PC-9 (cell line): ENCODE measurements around the gene VAC14. TPM values are rescaled to one million over a fixed set of nuclear protein-coding genes. Genes with fewer than 3 reads are reported as not detected.

Experiments used
- BruUV-seq: library from RNA; stranded (reverse); fragments of 400-500 nt; replicated peaks from 2 replicates; lab custom pipeline; 2021; lab: Mats Ljungman, UMichigan
- CTCF ChIA-PET: fragments of 300-600 bp; sonication (Branson Sonifier 250); formaldehyde crosslinking; loops from one replicate; lab custom pipeline; 2022; ENCODE audit warnings: antibody characterized with exemption; lab: Charles Lee
- POLR2A ChIA-PET: fragments of 300-600 bp; sonication (Branson Sonifier 250); formaldehyde crosslinking; loops from one replicate; lab custom pipeline; 2022; ENCODE audit warnings: antibody characterized with exemption; ENCODE audit not compliant: unreplicated experiment; lab: Charles Lee
- DNase-seq, 2 experiments: peaks; one replicate each; pipeline versions ENCODE4 v3.0.0 to v3.0.0-alpha.2; 2015 to 2022; ENCODE audit warnings: mixed read lengths in 1 of 2
- H2AFZ ChIP-seq: fragments of 200-600 bp; sonication (generic); 2 replicates; pipeline ENCODE4 v1.8.1; 2017; ENCODE audit warnings: antibody characterized with exemption
- H3F3A ChIP-seq: fragments of 200-600 bp; sonication (generic); 2 replicates; pipeline ENCODE4 v1.8.1; 2017; ENCODE audit warnings: antibody characterized with exemption, mild to moderate bottlenecking, low read depth; ENCODE audit not compliant: insufficient read depth
- H3K27ac ChIP-seq: fragments of 200-600 bp; sonication (generic); 2 replicates; pipeline ENCODE4 v1.6.1; 2016; ENCODE audit warnings: mixed run types
- H3K27me3 ChIP-seq: fragments of 200-600 bp; sonication (generic); 2 replicates; pipeline ENCODE4 v1.6.1; 2016; ENCODE audit warnings: low read depth, mixed run types; ENCODE audit not compliant: insufficient read depth
- H3K36me3 ChIP-seq: fragments of 200-600 bp; sonication (generic); 2 replicates; pipeline ENCODE4 v1.6.1; 2016; ENCODE audit warnings: low read depth, mixed run types
- H3K4me1 ChIP-seq: fragments of 200-600 bp; sonication (generic); replicated peaks from 2 replicates; pipeline ENCODE4 v1.6.1; 2016; ENCODE audit warnings: mixed run types; ENCODE audit not compliant: insufficient read depth
- H3K4me2 ChIP-seq: fragments of 200-600 bp; sonication (generic); 2 replicates; pipeline ENCODE4 v1.6.1; 2017; ENCODE audit warnings: mixed run types
- H3K4me3 ChIP-seq: fragments of 200-600 bp; sonication (generic); 2 replicates; pipeline ENCODE4 v1.6.1; 2016; ENCODE audit warnings: mixed run types
- H3K79me2 ChIP-seq: fragments of 200-600 bp; sonication (generic); 2 replicates; pipeline ENCODE4 v1.6.1; 2017; ENCODE audit warnings: low read depth, mixed run types
- H3K9me2 ChIP-seq: fragments of 200-600 bp; sonication (generic); 2 replicates; pipeline ENCODE4 v1.8.1; 2017; ENCODE audit warnings: mild to moderate bottlenecking; ENCODE audit not compliant: insufficient read depth
- H3K9me3 ChIP-seq: fragments of 200-600 bp; sonication (generic); 2 replicates; pipeline ENCODE4 v1.8.1; 2016; ENCODE audit warnings: low read depth; ENCODE audit not compliant: insufficient read depth
- H4K20me1 ChIP-seq: fragments of 200-600 bp; sonication (generic); 2 replicates; pipeline ENCODE4 v1.8.1; 2017; ENCODE audit not compliant: insufficient read depth
- EZH2 ChIP-seq: fragments of 200-600 bp; sonication (generic); IDR thresholded peaks from 2 replicates; pipeline ENCODE4 v1.8.0; 2017; ENCODE audit warnings: antibody characterized with exemption, low read depth
- intact Hi-C: fragments of 100-400 bp; cut with micrococcal nuclease; formaldehyde crosslinking; loops from one replicate; pipeline ENCODE4 v1.10.0; 2022; ENCODE audit not compliant: unreplicated experiment
- total RNA-seq: library from RNA; stranded (reverse); gene quantifications from 2 replicates; pipeline ENCODE4 v1.2.3, GENCODE V29; 2021
- TF ChIP-seq, protein P1 (sequence below): fragments of 200-600 bp; sonication (generic); conservative IDR thresholded peaks from 2 replicates; pipeline ENCODE4 v1.6.1; 2017; ENCODE audit warnings: mixed run types, antibody characterized with exemption, mild to moderate bottlenecking, moderate library complexity

The VAC14 gene
- total RNA-seq, 1 experiment from 2014 or later, result 46.8 TPM

DNA sequence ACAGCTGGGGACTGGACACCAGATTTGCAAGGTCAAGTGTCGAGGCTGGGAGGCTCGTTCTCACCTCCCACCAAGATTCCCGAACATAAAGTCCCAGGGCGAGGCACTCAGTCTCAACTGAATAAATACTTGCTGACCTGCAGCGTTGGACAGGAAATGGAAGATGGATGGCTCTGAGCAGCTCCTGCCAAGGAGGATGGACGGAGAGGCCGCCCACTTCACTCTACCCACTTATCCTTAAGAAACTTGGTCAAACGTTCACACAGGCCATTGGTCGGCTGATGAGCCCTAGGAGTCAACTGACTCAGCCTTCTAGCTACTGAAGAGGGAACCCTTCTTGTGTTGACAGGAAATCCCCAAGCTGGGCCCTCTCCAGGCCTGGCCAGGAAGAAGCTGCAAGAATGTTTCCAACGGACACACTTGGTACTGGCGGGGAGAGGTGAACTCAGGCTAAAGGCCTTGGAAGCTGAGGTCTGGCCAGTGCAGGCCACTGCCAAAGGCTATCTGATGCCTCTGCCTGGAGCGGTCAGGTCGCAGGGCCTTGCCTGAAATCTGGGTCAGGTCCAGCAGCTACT lies 50.0 kb downstream of the VAC14 start:
- Histone ChIP-seq H3K4me3 (no peak overlapping the region), H3K79me2 (no peaks in the 10 kb centered on the region), H3K9me3 (no peaks in the 10 kb centered on the region), H3K4me2 (no peak overlapping the region), H3K27me3 (no peaks in the 10 kb centered on the region), H3K4me1 (peaks cover 43% of the 10 kb centered on the region), H4K20me1 (no peaks in the 10 kb centered on the region), H3F3A (peaks cover 35% of the 10 kb centered on the region), H3K9me2 (no peaks in the 10 kb centered on the region), H2AFZ (no peak overlapping the region), H3K27ac (no peak overlapping the region), H3K36me3 (no peaks in the 10 kb centered on the region)
- no peak for TF ChIP-seq EZH2
- TF ChIP-seq, protein P1, sequence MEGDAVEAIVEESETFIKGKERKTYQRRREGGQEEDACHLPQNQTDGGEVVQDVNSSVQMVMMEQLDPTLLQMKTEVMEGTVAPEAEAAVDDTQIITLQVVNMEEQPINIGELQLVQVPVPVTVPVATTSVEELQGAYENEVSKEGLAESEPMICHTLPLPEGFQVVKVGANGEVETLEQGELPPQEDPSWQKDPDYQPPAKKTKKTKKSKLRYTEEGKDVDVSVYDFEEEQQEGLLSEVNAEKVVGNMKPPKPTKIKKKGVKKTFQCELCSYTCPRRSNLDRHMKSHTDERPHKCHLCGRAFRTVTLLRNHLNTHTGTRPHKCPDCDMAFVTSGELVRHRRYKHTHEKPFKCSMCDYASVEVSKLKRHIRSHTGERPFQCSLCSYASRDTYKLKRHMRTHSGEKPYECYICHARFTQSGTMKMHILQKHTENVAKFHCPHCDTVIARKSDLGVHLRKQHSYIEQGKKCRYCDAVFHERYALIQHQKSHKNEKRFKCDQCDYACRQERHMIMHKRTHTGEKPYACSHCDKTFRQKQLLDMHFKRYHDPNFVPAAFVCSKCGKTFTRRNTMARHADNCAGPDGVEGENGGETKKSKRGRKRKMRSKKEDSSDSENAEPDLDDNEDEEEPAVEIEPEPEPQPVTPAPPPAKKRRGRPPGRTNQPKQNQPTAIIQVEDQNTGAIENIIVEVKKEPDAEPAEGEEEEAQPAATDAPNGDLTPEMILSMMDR, result no peak
- ChIA-PET POLR2A (interaction anchor here (0.5 to 0.6 kb wide), 5 partner anchors 42 to 102 kb away, joined by 4 to 15 read pairs (median 4); no protein-coding TSS in a partner anchor), CTCF (interaction anchor here (0.5 to 1.2 kb wide), 3 partner anchors 10 to 68 kb away, joined by 3 to 5 read pairs (median 4); no protein-coding TSS in a partner anchor)
- DNase-seq, result peak in 1 of 2 experiments; percentile 53
- BruUV-seq, result no TSS peak
- intact Hi-C loops, result no loop called here

DNA sequence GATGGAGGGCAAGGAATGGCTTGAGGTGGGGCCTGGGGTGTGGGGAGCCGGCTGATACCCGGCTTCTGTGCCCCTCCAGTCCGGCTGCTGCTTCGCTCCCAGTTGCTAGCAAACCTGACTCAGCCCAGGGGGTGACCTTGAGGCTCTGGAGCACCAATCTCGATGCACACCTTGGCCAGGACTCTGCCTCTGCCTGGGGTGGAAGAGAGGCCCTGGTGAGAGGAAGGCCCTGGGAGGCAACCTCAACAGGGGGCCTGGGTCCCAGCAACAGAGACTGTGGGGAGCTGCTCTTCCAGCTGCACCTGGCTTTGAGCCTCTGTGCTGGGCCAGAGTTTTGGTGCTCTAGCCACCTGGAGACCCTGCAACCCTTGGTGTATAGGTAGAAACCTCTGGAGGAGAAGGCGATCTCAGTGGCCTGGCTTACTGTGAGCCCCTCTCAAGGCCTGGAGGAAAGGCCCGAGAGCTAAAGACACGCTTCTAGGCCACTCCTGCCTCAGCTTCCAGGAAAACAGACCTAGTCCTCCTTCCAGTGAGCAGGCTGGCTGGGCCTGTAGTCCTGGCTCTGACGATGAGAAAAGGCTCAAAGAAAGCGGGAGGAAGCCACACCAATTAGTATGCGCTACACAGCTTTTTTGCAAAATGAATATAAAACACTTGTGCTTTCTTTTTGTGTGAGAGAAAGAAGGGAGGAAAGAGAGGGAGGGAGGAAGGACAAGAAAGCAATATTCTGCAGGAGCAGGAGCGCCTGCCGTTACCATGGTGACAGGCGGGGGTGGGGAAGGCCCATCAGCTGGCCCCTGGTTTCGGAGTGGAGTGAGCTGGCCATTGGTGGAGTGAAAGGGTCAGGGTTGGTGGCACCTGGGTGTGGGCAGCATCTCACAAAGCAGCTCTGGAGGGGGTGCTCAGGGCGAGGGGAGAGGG lies 51.0 kb downstream of the VAC14 start:
- Histone ChIP-seq H2AFZ (no peak overlapping the region), H3K9me2 (no peaks in the 10 kb centered on the region), H3K79me2 (no peaks in the 10 kb centered on the region), H3K36me3 (no peaks in the 10 kb centered on the region), H3K4me3 (no peak overlapping the region), H3K27me3 (no peaks in the 10 kb centered on the region), H3K4me2 (peak overlapping the region; percentile 72), H3K4me1 (peaks cover 53% of the 10 kb centered on the region), H3F3A (peaks cover 38% of the 10 kb centered on the region), H3K9me3 (no peaks in the 10 kb centered on the region), H3K27ac (peak overlapping the region; percentile 98), H4K20me1 (no peaks in the 10 kb centered on the region)
- no TSS peak for BruUV-seq
- ChIA-PET POLR2A (interaction anchor here (0.6 kb wide), 1 partner anchor 101 kb away, joined by 4 read pairs; no protein-coding TSS in a partner anchor), CTCF (interaction anchor here (0.5 to 0.9 kb wide), 2 partner anchors 20 to 67 kb away, joined by 4 to 5 read pairs; no protein-coding TSS in a partner anchor)
- DNase-seq, result no peak
- intact Hi-C loops, result loop anchor here (2.0 kb wide), 1 partner anchor 63 kb away; the partner anchor contains the start of gene MTSS2
- TF ChIP-seq, protein P1, result no peak

DNA sequence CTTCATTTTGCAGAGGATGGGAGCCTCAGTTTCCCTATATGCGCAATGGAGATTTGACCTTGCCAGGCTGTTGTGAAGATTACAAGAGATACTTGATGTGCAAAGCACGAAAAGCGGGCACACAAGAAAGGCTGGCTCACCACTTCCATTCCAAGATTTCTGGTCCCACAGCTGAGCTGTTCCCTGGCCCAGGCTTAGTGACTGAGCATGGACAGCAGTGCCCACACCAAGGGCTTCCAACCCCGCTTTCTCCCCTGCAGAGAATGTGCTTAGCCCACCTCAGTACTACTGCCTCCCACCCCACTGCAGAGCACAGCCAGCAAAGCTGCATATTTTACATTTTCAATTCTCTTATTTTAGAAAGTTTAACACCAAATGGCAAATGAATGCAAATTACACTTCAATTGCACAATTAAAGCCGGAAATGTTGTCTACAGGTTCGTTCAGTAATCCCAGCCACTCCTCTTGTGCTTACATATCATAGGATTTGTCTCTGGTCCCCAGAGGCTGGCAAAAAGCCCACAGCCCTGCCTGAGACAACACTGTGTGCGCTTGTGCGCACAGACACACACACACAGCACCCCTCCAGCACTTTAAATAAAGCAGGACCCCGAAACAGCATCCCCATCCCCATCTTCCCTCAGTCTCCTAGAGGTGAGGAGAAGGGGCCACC lies 51.8 kb downstream of the VAC14 start:
- Histone ChIP-seq H4K20me1 (no peaks in the 10 kb centered on the region), H3K4me3 (no peak overlapping the region), H3K9me2 (no peaks in the 10 kb centered on the region), H3K4me2 (peak overlapping the region; percentile 72), H3K36me3 (no peaks in the 10 kb centered on the region), H3F3A (peaks cover 38% of the 10 kb centered on the region), H3K9me3 (no peaks in the 10 kb centered on the region), H3K4me1 (peaks cover 53% of the 10 kb centered on the region), H2AFZ (no peak overlapping the region), H3K79me2 (no peaks in the 10 kb centered on the region), H3K27me3 (no peaks in the 10 kb centered on the region), H3K27ac (peak overlapping the region; percentile 98)
- TSS peak; percentile 34 for BruUV-seq
- CTCF ChIA-PET, result interaction anchor here (1.1 kb wide), 1 partner anchor 11 kb away, joined by 4 read pairs; no protein-coding TSS in a partner anchor
- intact Hi-C loops, result loop anchor here (2.0 kb wide), 1 partner anchor 62 kb away; the partner anchor contains the start of gene MTSS2
- TF ChIP-seq EZH2, result no peak
- TF ChIP-seq, protein P1, result no peak
- DNase-seq, result peak in 1 of 2 experiments; percentile 54
- POLR2A ChIA-PET, result interaction anchor here (0.7 kb wide), 1 partner anchor 42 kb away, joined by 6 read pairs; no protein-coding TSS in a partner anchor
